ENCODE data around the gene EPB41.
A peak's percentile ranks its signal among the peaks of the same experiment; 100 is the strongest.

Gene EPB41

DNA sequence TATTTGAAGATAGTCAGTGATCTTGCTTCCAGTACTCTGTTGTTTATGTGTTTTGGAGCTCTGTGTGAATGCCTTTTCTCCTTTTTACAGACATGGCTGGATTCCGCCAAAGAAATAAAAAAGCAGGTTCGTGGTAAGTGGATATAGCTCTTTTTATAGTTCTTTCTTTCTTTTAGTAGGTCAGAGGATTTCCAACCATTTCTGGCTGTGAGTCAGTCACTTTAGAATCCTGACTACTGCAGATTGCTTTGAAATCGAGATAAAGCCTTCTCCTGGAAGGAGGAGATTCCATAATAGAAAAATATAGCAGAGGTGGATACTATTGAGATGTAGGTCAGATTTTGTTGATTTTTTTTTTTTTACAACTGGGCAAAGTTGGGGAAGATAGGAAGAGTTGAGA, 97.4 kb downstream of the EPB41 start:
- TF ChIP-seq CTCF (conservative IDR thresholded peaks at IDR 0.05; ENCODE audit: low read depth, low read length), result no peak
- no peak overlapping the region for H3K4me3 ChIP-seq (ENCODE audit: low read depth, low read length)

DNA sequence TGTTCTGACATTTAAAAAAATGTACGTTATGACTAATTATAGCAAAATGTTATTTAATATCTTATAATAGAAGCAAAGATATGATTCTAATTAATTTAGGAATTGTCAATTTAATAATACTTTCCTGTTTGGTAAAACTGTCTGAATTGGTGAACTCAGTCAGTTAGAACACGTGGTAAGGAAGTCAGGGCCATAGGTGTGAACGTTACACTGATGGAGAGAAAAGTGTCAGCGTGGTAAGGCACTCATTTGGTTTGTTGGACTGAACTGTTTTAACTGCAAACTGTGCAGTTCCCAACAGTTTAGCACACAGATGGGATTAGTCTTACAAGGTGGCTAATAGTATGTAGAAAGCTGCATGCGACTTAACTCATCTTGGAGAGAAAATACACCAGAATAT, 102.9 kb downstream of the EPB41 start:
- no peak overlapping the region for H3K4me3 ChIP-seq (ENCODE audit: low read depth, low read length)
- no peak for TF ChIP-seq CTCF (conservative IDR thresholded peaks at IDR 0.05; ENCODE audit: low read depth, low read length)
- no peak for DNase-seq (ENCODE audit: low read depth)

More for the DNA sequence above, 97.4 kb downstream of the EPB41 start:
- DNase-seq (ENCODE audit: low read depth), result peak; percentile 23

DNA sequence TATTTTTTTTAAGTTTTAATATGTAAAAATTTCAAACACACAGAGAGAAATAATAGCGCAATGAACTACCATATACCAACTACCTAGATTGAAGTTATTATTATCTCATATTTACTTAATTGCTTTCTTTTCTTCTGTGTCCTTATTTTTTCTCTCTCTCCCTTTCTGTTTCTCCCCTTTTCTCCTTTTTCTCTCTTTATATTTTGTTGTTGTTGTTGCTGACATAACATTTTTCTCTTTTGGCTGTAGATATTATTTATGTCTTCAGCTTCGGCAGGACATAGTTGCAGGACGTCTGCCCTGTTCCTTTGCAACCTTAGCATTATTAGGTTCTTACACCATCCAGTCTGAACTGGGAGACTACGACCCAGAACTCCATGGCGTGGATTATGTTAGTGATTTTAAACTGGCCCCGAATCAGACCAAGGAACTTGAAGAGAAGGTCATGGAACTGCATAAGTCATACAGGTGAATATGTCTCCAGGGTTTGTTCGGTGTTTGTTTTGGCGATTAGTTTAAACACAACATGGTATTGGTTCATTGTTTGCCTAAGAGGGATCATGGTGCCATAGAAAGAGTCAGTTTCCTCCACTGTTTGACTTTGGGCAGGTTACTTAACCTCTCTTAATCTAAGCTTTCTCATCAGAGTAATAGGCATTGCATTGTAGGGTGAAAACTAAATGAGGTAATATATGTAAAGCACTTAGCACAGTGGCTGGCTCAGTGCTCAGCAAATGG, 103.8 kb downstream of the EPB41 start:
- no peak for DNase-seq (ENCODE audit: low read depth)
- no peak overlapping the region for H3K4me3 ChIP-seq (ENCODE audit: low read depth, low read length)
- no peak for TF ChIP-seq CTCF (conservative IDR thresholded peaks at IDR 0.05; ENCODE audit: low read depth, low read length)

DNA sequence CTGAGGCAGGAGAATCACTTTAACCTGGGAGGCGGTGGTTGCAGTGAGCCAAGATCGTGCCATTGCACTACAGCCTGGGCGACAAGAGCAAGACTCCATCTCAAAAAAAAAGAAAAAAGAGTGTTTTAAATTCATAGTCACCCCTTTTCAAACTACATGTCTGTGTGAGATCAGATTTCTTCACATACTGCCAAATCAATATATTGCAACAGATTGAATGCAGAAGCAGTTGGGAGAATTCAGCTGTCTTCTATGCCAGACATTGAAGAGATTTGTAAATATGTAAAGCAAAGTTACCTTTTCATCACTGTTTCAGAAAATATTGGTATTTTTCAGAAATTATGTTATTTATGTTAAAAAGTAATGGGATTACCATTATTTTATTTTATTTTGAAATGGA, 108.3 kb downstream of the EPB41 start:
- no peak overlapping the region for H3K4me3 ChIP-seq (ENCODE audit: low read depth, low read length)
- TF ChIP-seq CTCF (conservative IDR thresholded peaks at IDR 0.05; ENCODE audit: low read depth, low read length), result no peak
- DNase-seq (ENCODE audit: low read depth), result no peak

- no peak overlapping the region for H3K4me3 ChIP-seq (ENCODE audit: low read depth, low read length)
- TF ChIP-seq CTCF (conservative IDR thresholded peaks at IDR 0.05; ENCODE audit: low read depth, low read length), result no peak
- no peak for DNase-seq (ENCODE audit: low read depth)
These were observed 115.3 kb downstream of the EPB41 start for GRCh38 chr1:29029667-29030066.

- DNase-seq (ENCODE audit: low read depth), result no peak
- TF ChIP-seq CTCF (conservative IDR thresholded peaks at IDR 0.05; ENCODE audit: low read depth, low read length), result no peak
These were observed 118.5 kb downstream of the EPB41 start for GRCh38 chr1:29032841-29033240.

GRCh38 chr1:29033829-29034466, 119.6 kb downstream of the EPB41 start:
- peak; percentile 72 for DNase-seq (ENCODE audit: low read depth)
- peak; percentile 65 for TF ChIP-seq CTCF (conservative IDR thresholded peaks at IDR 0.05; ENCODE audit: low read depth, low read length)
- H3K4me3 ChIP-seq (ENCODE audit: low read depth, low read length), result no peak overlapping the region

More at GRCh38 chr1:29032841-29033240, 118.5 kb downstream of the EPB41 start:
- H3K4me3 ChIP-seq (ENCODE audit: low read depth, low read length), result no peak overlapping the region

Measured in choroid plexus epithelial cell (primary cell).